ENCODE results near the gene PTX4. TPM values are rescaled to one million over a fixed set of nuclear protein-coding genes. Genes with fewer than 3 reads are reported as not detected.

The PTX4 gene
- total RNA-seq, 1 experiment from 2014 or later, result 0.61 TPM

DNA sequence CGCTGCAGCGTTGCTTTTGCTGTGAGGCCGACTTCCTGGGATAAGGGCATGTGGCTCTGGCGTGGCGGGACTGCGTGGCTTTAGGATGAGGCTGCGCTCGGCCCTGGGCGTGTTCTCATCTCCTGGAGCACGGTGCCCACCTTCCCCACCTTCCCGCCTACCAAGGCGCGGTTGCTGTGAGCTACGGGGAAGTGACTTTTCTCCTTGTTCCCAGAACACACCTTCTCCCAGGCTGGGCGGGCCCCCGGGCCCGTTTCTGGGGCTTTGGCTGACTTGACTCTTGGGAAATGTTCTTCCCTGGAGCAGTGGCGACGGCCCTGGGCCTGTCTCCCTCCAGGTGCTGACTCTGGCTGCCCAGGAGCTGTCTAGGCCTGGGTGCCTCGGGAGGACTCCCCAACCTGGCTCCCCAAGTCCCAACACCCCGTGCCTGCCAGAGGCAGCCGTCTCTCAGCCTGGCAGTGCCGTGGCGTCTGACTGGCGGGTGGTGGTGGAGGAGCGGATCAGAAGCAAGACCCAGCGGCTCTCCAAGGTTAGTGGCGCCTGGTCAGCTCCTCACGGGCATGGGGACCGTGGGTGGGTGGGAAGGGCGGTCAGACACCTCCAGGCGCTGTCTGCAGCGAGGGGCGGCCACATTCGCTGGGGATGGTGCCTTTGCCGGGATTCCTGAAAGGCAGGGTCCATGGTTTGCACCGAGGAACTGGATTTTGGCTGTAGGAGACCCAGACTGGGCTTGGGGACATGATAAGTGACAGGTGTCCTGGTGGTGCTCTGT, 16.5 kb upstream of the PTX4 start:
- DNase-seq (ENCODE audit: low spot score), result no peak
- in situ Hi-C loops (cut with HindIII; ENCODE audit: low sequenced_read_pairs), result no loop called here

DNA sequence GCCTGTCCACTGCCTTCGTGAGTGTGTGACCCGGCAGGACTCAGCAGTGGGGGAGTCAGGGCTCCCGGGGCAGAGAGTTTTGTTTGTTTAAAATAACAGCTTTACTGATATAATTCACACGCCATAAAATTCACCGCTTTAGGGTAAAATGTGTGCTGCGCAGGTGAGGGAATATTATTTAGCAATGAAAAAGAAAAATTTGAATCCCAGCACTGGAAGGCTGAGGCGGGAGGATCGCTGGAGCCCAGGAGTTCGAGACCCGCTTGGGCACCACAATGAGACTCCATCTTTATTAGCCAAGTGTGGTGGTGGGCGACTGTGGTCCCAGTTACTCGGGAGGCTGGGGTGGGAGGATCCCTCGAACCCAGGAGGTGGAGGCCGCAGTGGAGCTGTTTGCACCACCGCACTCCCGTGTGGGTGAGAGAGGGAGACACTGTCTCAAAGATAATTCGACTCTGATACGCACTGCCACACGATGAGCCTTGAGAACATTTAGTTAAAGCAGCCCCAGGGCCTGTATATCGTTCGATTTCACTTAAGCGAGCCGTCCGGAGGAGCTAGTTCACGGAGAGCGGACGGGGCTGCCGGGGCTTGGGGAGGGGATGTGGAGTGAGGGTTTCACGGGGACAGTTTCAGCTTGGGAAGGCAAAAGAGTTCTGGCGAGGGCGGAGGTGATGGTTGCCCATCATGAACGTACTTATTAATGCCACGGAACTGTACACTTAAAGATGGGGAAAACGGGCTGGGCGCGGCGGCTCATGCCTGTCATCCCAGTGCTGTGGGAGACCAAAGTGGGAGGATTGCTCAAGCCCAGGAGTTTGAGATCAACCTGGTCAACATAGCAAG, 14.6 kb upstream of the PTX4 start:
- DNase-seq (ENCODE audit: low spot score), result no peak
- in situ Hi-C loops (cut with HindIII; ENCODE audit: low sequenced_read_pairs), result no loop called here

DNA sequence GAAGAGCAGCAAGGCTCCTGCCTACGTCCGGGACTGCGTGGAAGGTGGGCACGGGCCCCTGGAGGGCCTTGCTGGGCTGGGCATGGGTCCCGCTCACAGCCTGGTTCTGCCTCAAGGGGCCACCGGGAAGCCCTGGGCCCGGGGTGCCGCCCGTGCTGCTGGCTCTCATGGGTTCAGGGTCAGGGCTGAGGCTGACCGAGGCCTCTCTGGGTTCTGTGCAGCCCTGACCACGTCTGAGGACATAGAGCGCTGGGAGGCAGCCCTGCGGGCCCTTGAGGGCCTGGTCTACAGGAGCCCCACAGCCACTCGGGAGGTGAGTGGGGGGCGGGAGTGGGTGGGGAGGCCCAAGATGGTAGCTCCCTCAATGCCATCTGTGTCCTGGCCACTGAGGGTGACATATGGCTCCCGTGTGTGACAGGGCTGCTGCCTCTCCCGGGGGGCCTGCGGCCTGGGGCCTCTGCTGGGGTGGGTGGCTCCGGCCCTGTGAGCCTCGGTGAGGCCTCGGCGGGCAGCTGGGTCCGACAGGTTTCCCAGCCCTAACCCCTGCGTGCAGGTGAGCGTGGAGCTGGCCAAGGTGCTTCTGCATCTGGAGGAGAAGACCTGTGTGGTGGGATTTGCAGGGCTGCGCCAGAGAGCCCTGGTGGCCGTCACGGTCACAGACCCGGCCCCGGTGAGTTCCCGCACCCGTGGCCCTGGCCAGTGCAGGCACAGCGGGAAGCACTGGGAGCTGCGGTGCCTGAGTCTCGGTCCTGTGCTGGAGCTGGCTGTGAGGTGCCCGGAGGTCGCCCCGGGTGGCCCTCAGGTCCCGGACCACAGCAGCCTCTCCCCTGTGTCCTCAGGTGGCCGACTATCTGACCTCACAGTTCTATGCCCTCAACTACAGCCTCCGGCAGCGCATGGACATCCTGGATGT, 13.6 kb upstream of the PTX4 start:
- DNase-seq (ENCODE audit: low spot score), result no peak
- in situ Hi-C loops (cut with HindIII; ENCODE audit: low sequenced_read_pairs), result no loop called here

DNA sequence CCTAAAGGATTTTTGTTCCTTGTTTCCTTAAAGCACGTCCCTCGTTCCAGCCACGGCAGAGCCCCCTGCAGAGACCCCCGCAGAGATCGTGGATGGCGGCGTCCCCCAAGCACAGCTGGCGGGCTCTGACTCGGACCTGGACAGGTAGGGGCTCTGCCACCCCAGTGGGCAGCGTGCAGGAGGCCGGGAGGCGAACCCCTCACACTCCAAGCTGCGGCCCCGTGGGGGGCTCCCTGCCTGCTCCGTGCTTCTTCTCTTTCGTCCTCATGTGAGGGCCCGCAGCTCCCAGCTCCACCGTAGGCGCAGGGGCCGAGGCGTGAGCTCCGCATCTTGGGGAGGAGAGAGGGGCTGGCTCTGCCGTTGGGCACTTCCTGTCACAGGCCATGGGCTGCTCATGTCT, 12.9 kb upstream of the PTX4 start:
- no peak for DNase-seq (ENCODE audit: low spot score)
- in situ Hi-C loops (cut with HindIII; ENCODE audit: low sequenced_read_pairs), result no loop called here

DNA sequence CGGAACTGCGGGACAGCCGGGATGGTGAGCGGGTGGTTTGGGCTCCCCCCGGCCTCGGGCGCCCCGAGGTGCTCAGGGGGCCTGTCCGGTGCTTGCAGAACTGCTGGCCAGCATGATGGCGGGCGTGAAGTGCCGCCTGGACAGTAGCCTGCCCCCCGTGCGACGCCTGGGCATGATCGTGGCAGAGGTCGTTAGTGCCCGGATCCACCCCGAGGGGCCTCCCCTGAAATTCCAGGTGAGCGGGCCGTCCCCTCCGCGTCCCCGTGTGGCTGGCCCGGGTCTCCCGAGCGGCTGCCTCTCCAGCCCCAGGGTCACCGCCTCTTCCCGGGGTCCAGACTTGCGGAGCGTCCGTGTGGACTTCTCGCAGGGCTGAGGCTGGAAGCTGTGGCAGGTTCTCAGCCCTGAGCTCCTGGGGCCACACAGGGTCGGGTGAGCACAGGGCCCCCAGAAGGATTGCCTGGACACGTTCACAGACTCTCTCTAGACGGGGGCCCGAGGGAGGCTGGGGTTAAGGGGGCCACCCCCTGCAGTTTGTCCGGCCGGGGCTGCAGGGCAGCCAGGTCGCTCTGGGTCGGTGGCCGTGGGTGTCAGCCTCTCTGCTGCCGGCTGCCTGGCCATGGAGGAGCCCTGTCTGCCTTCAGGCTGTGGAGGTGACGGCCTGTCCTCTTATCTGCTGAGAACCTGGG, 11.9 kb upstream of the PTX4 start:
- in situ Hi-C loops (cut with HindIII; ENCODE audit: low sequenced_read_pairs), result no loop called here
- DNase-seq (ENCODE audit: low spot score), result no peak

DNA sequence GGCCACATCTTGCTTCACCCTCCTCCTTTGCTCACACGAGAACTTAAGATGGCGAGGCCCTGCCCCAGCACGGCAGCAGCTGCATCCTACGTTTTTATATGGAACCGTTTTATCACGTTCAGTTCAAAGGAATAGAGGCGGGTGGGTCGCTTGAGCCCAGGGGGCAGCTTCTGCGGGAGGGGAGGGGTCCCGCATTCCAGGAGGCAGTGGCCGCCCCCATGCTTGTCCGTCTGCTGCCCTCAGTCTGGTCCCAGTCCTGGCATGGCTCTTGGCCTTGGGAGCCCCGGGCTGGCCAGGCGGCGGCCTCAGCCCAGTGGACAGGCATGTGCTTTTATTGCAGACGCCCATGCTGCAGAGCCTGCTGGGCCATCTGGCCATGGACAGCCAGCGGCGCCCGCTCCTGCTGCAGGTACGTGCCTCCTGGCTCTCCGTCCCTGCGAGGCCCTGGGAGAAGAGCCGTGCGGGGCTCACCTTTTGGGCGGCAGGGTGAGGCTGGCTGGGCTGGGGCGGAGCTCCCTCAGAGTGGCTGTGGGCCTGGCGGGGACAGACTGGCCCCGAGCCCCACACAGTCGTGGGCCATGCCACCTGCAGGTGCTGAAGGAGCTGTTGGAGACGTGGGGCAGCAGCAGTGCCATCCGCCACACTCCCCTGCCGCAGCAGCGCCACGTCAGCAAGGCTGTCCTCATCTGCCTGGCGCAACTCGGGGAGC, 11.2 kb upstream of the PTX4 start:
- in situ Hi-C loops (cut with HindIII; ENCODE audit: low sequenced_read_pairs), result no loop called here
- no peak for DNase-seq (ENCODE audit: low spot score)

DNA sequence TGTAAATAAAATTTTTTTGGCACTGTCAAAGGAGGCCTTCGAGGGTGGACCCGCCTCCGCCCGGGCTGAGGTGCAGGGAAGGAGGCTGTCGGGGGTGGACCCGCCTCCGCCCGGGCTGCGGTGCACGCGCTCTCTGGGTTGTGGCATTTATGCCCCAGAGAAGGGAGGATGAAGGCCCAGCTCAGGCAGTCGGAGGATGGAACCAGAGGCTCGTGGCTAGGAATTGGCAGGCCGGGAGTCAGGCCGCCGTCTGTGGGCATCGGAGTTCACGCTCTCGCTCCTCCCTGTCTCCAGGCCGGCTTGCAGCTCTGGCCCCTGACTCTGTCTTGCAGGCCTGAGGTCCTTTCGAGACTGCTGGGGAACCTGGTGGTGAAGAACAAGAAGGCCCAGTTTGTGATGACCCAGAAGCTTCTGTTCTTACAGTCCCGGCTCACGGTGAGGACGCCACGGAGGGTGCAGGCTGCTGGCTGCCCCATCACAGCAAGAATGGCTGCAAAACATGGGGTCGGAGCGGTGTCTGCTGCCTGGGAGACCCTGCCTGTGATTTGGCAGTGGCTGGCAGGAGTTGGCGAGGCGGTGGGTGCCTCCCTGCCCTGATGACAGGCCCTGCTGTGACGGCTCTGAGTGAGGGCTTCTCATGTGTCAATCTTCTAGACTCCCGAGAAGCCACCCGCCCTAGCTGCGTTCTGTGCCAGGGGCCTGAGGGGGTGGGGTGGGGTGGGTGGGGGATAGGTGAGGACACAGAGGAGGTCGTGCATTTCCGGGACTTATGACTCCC, 10.3 kb upstream of the PTX4 start:
- no peak for DNase-seq (ENCODE audit: low spot score)
- in situ Hi-C loops (cut with HindIII; ENCODE audit: low sequenced_read_pairs), result no loop called here

DNA sequence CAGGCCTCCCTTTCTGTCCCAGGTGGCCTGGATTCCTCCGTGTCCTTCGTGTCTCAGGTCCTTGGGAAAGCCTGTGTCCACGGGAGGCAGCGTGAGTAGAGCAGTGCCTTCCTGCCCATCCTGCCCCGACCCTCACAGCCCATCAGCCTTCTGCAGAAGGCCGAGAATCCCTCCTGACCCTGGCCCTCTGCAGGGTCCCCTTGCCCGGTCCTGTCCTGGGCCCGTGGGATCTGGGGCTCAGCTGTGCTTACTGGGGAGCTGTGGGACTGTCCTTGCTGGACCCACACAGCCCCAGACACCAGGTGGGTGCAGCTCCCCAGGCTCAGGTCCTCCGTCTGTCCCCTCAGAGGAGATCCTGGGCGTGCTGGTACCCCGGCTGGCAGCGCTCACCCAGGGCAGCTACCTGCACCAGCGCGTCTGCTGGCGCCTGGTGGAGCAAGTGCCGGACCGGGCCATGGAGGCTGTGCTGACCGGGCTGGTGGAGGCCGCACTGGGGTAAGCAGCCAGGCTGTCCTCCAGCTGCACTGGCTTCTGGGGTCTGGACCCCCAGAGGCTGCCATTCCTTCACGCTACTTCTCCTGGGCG, 8.4 kb upstream of the PTX4 start:
- DNase-seq (ENCODE audit: low spot score), result no peak
- in situ Hi-C loops (cut with HindIII; ENCODE audit: low sequenced_read_pairs), result no loop called here

DNA sequence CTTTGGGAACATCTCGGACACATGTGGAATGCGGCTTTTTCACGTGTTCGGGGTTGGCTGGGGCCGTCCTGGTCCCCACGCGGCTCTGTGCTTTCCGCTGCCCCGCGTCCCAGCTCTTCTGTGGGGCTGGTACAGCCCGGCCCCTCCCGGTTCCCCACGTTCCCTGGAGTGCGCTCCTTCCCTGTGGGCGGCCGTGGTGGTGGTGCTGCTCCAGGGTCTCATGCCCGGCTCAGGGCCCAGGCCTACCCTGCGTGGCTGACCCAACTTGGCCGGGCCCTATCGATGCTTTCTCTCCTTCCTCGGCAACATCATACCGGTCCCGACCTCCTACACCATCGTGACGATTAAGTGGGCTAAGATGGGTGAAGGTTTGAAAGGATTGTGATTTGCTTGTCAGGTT, 7.7 kb upstream of the PTX4 start:
- in situ Hi-C loops (cut with HindIII; ENCODE audit: low sequenced_read_pairs), result no loop called here

DNA sequence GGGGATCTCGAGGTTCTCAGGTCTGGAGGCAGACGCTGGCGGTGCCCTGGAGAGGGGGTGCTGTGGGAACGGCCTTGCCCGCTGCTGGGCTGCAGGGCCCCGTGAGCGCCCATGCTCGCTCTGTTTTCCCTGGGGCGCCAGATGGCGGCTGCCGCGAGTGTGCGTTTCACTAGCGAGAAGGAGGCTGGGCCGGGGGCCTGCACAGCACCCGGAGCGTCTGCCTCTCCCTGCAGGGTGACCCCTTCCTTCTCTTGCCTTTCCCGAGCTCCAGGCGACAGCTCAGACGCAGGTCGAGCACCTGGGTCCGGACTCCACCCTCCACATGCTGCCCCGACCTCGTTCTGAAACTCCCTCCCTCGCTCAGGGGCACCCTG, 7.1 kb upstream of the PTX4 start:
- in situ Hi-C loops (cut with HindIII; ENCODE audit: low sequenced_read_pairs), result no loop called here
- no peak for DNase-seq (ENCODE audit: low spot score)

More for the DNA sequence above, 7.7 kb upstream of the PTX4 start:
- DNase-seq (ENCODE audit: low spot score), result no peak

DNA sequence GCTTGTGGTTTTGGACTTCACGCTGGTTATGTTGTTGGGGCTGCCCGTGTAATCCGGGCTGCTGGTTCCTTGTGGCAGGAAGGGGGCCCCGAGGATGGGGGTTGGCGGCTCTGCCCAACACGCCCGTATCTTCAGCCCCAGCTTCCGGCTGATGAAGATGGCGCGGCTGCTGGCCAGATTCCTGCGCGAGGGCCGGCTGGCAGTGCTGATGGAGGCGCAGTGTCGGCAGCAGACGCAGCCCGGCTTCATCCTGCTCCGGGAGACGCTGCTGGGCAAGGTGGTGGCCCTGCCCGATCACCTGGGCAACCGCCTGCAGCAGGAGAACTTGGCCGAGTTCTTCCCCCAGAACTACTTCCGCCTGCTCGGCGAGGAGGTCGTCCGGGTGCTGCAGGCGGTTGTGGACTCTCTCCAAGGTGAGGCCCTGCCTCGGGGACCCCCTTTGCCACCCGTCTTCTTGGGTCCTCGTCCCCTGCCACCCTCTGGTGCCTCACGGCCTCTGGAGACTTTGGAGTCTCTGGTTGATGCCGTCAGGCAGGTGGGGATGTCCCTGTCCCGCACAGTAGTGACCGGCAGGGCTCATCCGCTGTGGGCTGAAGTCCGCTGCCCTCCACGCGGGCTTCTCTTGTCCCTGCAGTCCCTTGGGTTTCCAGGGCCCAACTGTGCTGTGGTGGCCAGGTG, 6.6 kb upstream of the PTX4 start:
- in situ Hi-C loops (cut with HindIII; ENCODE audit: low sequenced_read_pairs), result no loop called here
- DNase-seq (ENCODE audit: low spot score), result no peak

DNA sequence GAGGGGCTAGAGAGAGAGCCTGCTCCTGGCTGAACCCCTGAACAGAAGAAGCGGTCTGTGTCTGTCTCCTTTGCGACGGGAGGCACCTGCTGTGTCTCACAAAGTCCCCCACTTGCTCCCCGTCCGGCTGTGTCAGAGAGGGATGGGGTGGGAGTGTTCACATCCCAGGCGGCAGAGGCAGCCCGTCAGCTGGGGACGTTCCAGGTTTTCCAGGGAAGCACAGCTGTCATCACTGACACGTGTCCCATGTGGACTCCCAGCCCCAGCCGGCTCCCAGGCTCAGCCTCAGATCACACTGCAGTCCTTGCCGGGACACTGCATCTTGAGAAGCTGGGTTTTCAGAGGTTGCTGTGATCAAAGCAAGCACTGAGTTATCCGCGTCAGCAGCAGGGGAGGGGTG, 6.0 kb upstream of the PTX4 start:
- in situ Hi-C loops (cut with HindIII; ENCODE audit: low sequenced_read_pairs), result no loop called here
- DNase-seq (ENCODE audit: low spot score), result no peak

DNA sequence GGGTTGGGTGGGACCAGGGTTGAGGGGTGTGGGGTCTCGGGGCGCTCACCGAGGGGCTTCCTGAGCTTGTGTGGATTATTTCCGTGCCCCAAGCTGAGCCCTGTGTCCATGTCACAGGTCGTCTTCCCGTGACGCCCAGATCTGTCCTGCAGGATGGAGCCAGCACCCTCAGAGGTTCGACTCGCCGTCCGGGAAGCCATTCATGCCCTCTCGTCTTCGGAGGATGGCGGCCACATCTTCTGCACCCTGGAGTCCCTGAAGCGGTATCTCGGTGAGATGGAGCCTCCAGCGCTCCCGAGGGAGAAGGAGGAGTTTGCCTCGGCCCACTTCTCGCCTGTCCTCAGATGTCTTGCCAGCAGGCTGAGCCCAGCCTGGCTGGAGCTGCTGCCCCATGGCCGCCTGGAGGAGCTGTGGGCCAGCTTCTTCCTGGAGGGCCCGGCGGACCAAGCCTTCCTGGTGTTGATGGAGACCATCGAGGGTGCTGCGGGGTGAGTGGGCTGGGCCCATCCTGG, 5.4 kb upstream of the PTX4 start:
- in situ Hi-C loops (cut with HindIII; ENCODE audit: low sequenced_read_pairs), result no loop called here
- DNase-seq (ENCODE audit: low spot score), result peak; percentile 66

DNA sequence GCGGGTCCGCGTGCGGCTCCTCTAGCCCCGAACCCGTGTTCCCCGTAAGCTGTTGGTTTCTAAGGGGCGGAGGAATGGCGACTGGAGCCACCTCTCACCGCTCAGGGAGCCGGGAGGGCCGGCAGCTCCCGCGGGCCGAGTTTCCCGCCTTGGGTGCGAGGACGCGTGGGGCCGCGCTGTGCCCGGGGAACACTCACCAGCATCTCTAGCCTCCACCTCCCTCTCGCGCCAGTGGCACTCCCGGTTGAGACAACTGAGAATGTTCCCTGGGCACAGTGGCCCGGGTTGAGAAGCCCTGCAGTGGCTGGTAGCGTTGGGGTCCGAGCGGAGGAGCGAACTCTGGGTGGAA, 5.0 kb upstream of the PTX4 start:
- in situ Hi-C loops (cut with HindIII; ENCODE audit: low sequenced_read_pairs), result no loop called here
- no peak for DNase-seq (ENCODE audit: low spot score)

DNA sequence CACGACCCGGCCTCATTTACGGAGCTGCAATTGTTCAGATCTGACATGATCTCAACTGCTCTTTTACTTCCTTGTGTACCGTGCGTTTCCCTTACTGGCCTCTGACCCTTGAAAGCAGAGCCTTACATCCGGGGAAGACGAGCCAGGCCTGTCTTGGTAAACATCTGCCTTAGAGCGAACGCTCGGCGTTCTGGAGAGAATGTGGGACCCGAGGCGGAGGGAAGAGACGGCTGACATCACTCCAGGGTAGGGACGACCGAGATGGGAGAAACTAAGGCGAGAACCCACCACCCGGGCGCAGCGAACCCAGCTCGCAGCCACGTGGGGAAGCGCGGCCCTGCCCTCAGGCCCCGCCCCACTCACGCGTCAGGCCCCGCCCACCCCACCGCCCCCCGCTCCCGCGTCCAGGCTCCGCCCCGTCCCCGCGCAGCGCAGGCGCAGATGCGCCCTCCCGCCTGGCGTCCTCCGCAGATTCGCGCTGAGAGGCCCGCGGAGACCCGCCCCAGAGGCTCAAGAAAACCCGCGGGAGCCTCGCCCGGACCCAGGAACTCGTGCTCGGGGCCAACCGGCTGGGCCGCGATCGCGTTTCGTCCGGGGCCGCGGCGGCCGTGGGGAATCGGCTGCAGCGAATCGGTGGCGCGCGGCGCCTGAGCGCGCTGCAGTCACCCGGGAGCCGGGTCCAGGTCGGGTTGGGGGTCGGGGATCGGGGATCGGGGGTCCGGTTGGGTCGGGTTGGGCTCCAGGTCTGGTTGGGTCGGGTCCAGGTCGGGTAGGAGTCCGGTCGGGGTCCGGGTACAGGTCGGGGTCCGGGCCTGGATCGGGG, 4.4 kb upstream of the PTX4 start, which contains the start of gene TELO2:
TELO2 (plus strand) TSS at position 438 of the 823 bp plus-strand sequence. CDS start 922 bp downstream, outside the sequence.
- in situ Hi-C loops (cut with HindIII; ENCODE audit: low sequenced_read_pairs), result no loop called here
- peak; percentile 78 for DNase-seq (ENCODE audit: low spot score)

All from G401 (cell line).